ENCODE measurements around the gene TMEM247. TPM values are rescaled to one million over a fixed set of nuclear protein-coding genes. Genes with fewer than 3 reads are reported as not detected.

Gene TMEM247
- total RNA-seq, 1 experiment from 2014 or later, result not detected

GRCh38 chr2:46469116-46469515, 10.2 kb upstream of the TMEM247 start:
- TF ChIP-seq CTCF (conservative IDR thresholded peaks at IDR 0.05; ENCODE audit: low read depth, low read length) (no peak), EZH2 (IDR thresholded peaks at IDR 0.05; ENCODE audit: borderline replicate concordance, low read depth, low read length, poor library complexity, severe bottlenecking) (no peak)
- no TSS peak for BruUV-seq (replicated peaks)
- ChIA-PET POLR2A (ENCODE audit: low non-redundant PET) (no interaction called here), CTCF (no interaction called here)
- Histone ChIP-seq H3K4me3 (ENCODE audit: low read depth, low read length, poor library complexity, severe bottlenecking) (no peak overlapping the region), H3K9me3 (ENCODE audit: low read depth, low read length, poor library complexity, severe bottlenecking) (no peaks in the 10 kb centered on the region), H3K36me3 (ENCODE audit: insufficient read depth, low read length, poor library complexity, severe bottlenecking) (no peaks in the 10 kb centered on the region), H3K27me3 (replicated peaks; ENCODE audit: insufficient read depth, low read depth, low read length, poor library complexity) (peaks cover 4% of the 10 kb centered on the region), H3K4me1 (ENCODE audit: insufficient read depth, low read length, poor library complexity, severe bottlenecking) (no peaks in the 10 kb centered on the region), H3K27ac (ENCODE audit: low read depth, low read length, poor library complexity, severe bottlenecking) (no peak overlapping the region)
- no peak for DNase-seq (ENCODE audit: low spot score)
- intact Hi-C loops (cut with micrococcal nuclease; ENCODE audit: unreplicated experiment), result no loop called here

- DNase-seq (ENCODE audit: low spot score), result no peak
- H3K9me3 ChIP-seq (ENCODE audit: low read depth, low read length, poor library complexity, severe bottlenecking), result no peaks in the 10 kb centered on the region
- H3K27ac ChIP-seq (ENCODE audit: low read depth, low read length, poor library complexity, severe bottlenecking), result no peak overlapping the region
- intact Hi-C loops (cut with micrococcal nuclease; ENCODE audit: unreplicated experiment), result no loop called here
- POLR2A ChIA-PET (ENCODE audit: low non-redundant PET), result interaction anchor here (0.7 kb wide), 1 partner anchor 35 kb away, joined by 3 read pairs; no protein-coding TSS in a partner anchor
- peaks cover 4% of the 10 kb centered on the region for H3K27me3 ChIP-seq (replicated peaks; ENCODE audit: insufficient read depth, low read depth, low read length, poor library complexity)
- no TSS peak for BruUV-seq (replicated peaks)
- CTCF ChIA-PET, result no interaction called here
- TF ChIP-seq CTCF (conservative IDR thresholded peaks at IDR 0.05; ENCODE audit: low read depth, low read length) (no peak), EZH2 (IDR thresholded peaks at IDR 0.05; ENCODE audit: borderline replicate concordance, low read depth, low read length, poor library complexity, severe bottlenecking) (no peak)
- H3K36me3 ChIP-seq (ENCODE audit: insufficient read depth, low read length, poor library complexity, severe bottlenecking), result no peaks in the 10 kb centered on the region
- H3K4me3 ChIP-seq (ENCODE audit: low read depth, low read length, poor library complexity, severe bottlenecking), result no peak overlapping the region
- no peaks in the 10 kb centered on the region for H3K4me1 ChIP-seq (ENCODE audit: insufficient read depth, low read length, poor library complexity, severe bottlenecking)
Measured at GRCh38 chr2:46469700-46470099, 9.7 kb upstream of the TMEM247 start.

GRCh38 chr2:46470114-46470628, 9.2 kb upstream of the TMEM247 start:
- Histone ChIP-seq H3K27ac (ENCODE audit: low read depth, low read length, poor library complexity, severe bottlenecking) (no peak overlapping the region), H3K36me3 (ENCODE audit: insufficient read depth, low read length, poor library complexity, severe bottlenecking) (no peaks in the 10 kb centered on the region), H3K27me3 (replicated peaks; ENCODE audit: insufficient read depth, low read depth, low read length, poor library complexity) (peaks cover 4% of the 10 kb centered on the region), H3K4me1 (ENCODE audit: insufficient read depth, low read length, poor library complexity, severe bottlenecking) (no peaks in the 10 kb centered on the region), H3K4me3 (ENCODE audit: low read depth, low read length, poor library complexity, severe bottlenecking) (no peak overlapping the region), H3K9me3 (ENCODE audit: low read depth, low read length, poor library complexity, severe bottlenecking) (no peaks in the 10 kb centered on the region)
- POLR2A ChIA-PET (ENCODE audit: low non-redundant PET), result interaction anchor here (0.7 kb wide), 1 partner anchor 35 kb away, joined by 3 read pairs; no protein-coding TSS in a partner anchor
- intact Hi-C loops (cut with micrococcal nuclease; ENCODE audit: unreplicated experiment), result no loop called here
- CTCF ChIA-PET, result no interaction called here
- no TSS peak for BruUV-seq (replicated peaks)
- no peak for TF ChIP-seq CTCF (conservative IDR thresholded peaks at IDR 0.05; ENCODE audit: low read depth, low read length)
- TF ChIP-seq EZH2 (IDR thresholded peaks at IDR 0.05; ENCODE audit: borderline replicate concordance, low read depth, low read length, poor library complexity, severe bottlenecking), result no peak
- no peak for DNase-seq (ENCODE audit: low spot score)

Data from A673 (cell line).